NAMALWA (cell line): ENCODE measurements around the gene AP4B1.

Experiments
- DNase-seq: peaks from one replicate; pipeline ENCODE4 v3.0.0-alpha.2; 2015; ENCODE audit warnings: low spot score

Gene AP4B1

GRCh38 chr1:113930499-113931161 lies 26.0 kb upstream of the AP4B1 start:
- peak; percentile 80 for DNase-seq

- peak; percentile 73 for DNase-seq
Observed at GRCh38 chr1:113929750-113930498, 25.3 kb upstream of the AP4B1 start.

GRCh38 chr1:113928941-113929749 lies 24.5 kb upstream of the AP4B1 start, which contains the start of gene HIPK1:
HIPK1 (plus strand) TSS chr1:113929324.
- peak; percentile 94 for DNase-seq

GRCh38 chr1:113928187-113928930 lies 23.8 kb upstream of the AP4B1 start:
- peak; percentile 72 for DNase-seq

GRCh38 chr1:113924473-113924872 lies 19.9 kb upstream of the AP4B1 start:
- no peak for DNase-seq

GRCh38 chr1:113922957-113923356 lies 18.4 kb upstream of the AP4B1 start:
- no peak for DNase-seq

- DNase-seq: no peak
Observed at GRCh38 chr1:113918243-113918642, 13.6 kb upstream of the AP4B1 start.

- DNase-seq: no peak
Observed at GRCh38 chr1:113917400-113918082, 12.9 kb upstream of the AP4B1 start.

GRCh38 chr1:113916974-113917373 lies 12.4 kb upstream of the AP4B1 start:
- no peak for DNase-seq

GRCh38 chr1:113913887-113914664 lies 9.5 kb upstream of the AP4B1 start:
- DNase-seq: no peak

- DNase-seq: no peak
Observed at GRCh38 chr1:113913312-113913668, 8.7 kb upstream of the AP4B1 start.

- DNase-seq: no peak
Observed at GRCh38 chr1:113912594-113913311, 8.2 kb upstream of the AP4B1 start.

GRCh38 chr1:113905435-113905861 lies 849 bp upstream of the AP4B1 start:
- peak; percentile 59 for DNase-seq

GRCh38 chr1:113904293-113904673 lies 316 bp downstream of the AP4B1 start:
- no peak for DNase-seq

- peak; percentile 39 for DNase-seq
Observed at GRCh38 chr1:113903501-113904292, 902 bp downstream of the AP4B1 start.

GRCh38 chr1:113901191-113901590 lies 3.4 kb downstream of the AP4B1 start:
- no peak for DNase-seq

GRCh38 chr1:113899111-113899510 lies 5.5 kb downstream of the AP4B1 start:
- DNase-seq: no peak

- DNase-seq: no peak
Observed at GRCh38 chr1:113898241-113898814, 6.3 kb downstream of the AP4B1 start.

- no peak for DNase-seq
Observed at GRCh38 chr1:113895961-113896360, 8.6 kb downstream of the AP4B1 start.
